Measurements from ENCODE around the gene MAP3K6. TPM values are rescaled to one million over a fixed set of nuclear protein-coding genes. Genes with fewer than 3 reads are reported as not detected.
"Not testable (repeated sequence)": the region's sequence is repeated elsewhere in the genome, so short reads cannot be mapped to it uniquely, and the experiment has no call there.

Gene MAP3K6
- total RNA-seq, 1 donor from 2014 or later = 48.2 TPM

- Mint-ChIP-seq H3K36me3 (ENCODE audit: unreplicated experiment) (no peaks in the 10 kb centered on the region), H3K4me3 (ENCODE audit: unreplicated experiment) (no peak overlapping the region), H3K27me3 (ENCODE audit: unreplicated experiment) (peaks cover 15% of the 10 kb centered on the region), H3K9me3 (ENCODE audit: unreplicated experiment) (no peaks in the 10 kb centered on the region), H3K4me1 (ENCODE audit: unreplicated experiment) (peaks cover 13% of the 10 kb centered on the region), H3K27ac (ENCODE audit: unreplicated experiment) (no peak overlapping the region)
- peak; percentile 82 for TF ChIP-seq CTCF (IDR thresholded peaks at IDR 0.05)
- no peak for DNase-seq (ENCODE audit: extremely low spot score, unreplicated experiment)
These were observed 21.7 kb upstream of the MAP3K6 start for GRCh38 chr1:27388337-27389005.

GRCh38 chr1:27384797-27385196, 18.0 kb upstream of the MAP3K6 start:
- not testable (repeated sequence) for DNase-seq (ENCODE audit: extremely low spot score, unreplicated experiment); H3K4me3 Mint-ChIP-seq (ENCODE audit: unreplicated experiment); H3K36me3 Mint-ChIP-seq (ENCODE audit: unreplicated experiment); H3K9me3 Mint-ChIP-seq (ENCODE audit: unreplicated experiment); H3K27me3 Mint-ChIP-seq (ENCODE audit: unreplicated experiment); H3K27ac Mint-ChIP-seq (ENCODE audit: unreplicated experiment)
- H3K4me1 Mint-ChIP-seq (ENCODE audit: unreplicated experiment) = peaks cover 18% of the 10 kb centered on the region

GRCh38 chr1:27383661-27384060, 16.9 kb upstream of the MAP3K6 start:
- TF ChIP-seq CTCF (IDR thresholded peaks at IDR 0.05) = no peak
- Mint-ChIP-seq H3K27me3 (ENCODE audit: unreplicated experiment) (peaks cover 7% of the 10 kb centered on the region), H3K9me3 (ENCODE audit: unreplicated experiment) (no peaks in the 10 kb centered on the region), H3K36me3 (ENCODE audit: unreplicated experiment) (no peaks in the 10 kb centered on the region), H3K4me1 (ENCODE audit: unreplicated experiment) (peaks cover 22% of the 10 kb centered on the region), H3K4me3 (ENCODE audit: unreplicated experiment) (no peak overlapping the region), H3K27ac (ENCODE audit: unreplicated experiment) (no peak overlapping the region)
- DNase-seq (ENCODE audit: extremely low spot score, unreplicated experiment) = no peak

GRCh38 chr1:27383039-27383605, 16.4 kb upstream of the MAP3K6 start, which contains the start of gene CD164L2:
CD164L2 (minus strand) TSS chr1:27383333; CDS start chr1:27383239, 94 bp downstream.
- H3K9me3 Mint-ChIP-seq (ENCODE audit: unreplicated experiment) = no peaks in the 10 kb centered on the region
- H3K27ac Mint-ChIP-seq (ENCODE audit: unreplicated experiment) = no peak within 1 kb of the TSS
- peaks cover 22% of the 10 kb centered on the region for H3K4me1 Mint-ChIP-seq (ENCODE audit: unreplicated experiment)
- peaks cover 4% of the 10 kb centered on the region for H3K27me3 Mint-ChIP-seq (ENCODE audit: unreplicated experiment)
- TF ChIP-seq CTCF (IDR thresholded peaks at IDR 0.05) = no peak
- no peak within 1 kb of the TSS for H3K4me3 Mint-ChIP-seq (ENCODE audit: unreplicated experiment)
- H3K36me3 Mint-ChIP-seq (ENCODE audit: unreplicated experiment) = no peaks in the 10 kb centered on the region
- no peak for DNase-seq (ENCODE audit: extremely low spot score, unreplicated experiment)

- no peak overlapping the region for H3K27ac Mint-ChIP-seq (ENCODE audit: unreplicated experiment)
- DNase-seq (ENCODE audit: extremely low spot score, unreplicated experiment) = no peak
- no peak overlapping the region for H3K4me3 Mint-ChIP-seq (ENCODE audit: unreplicated experiment)
- TF ChIP-seq CTCF (IDR thresholded peaks at IDR 0.05) = no peak
- H3K9me3 Mint-ChIP-seq (ENCODE audit: unreplicated experiment) = no peaks in the 10 kb centered on the region
- peaks cover 22% of the 10 kb centered on the region for H3K4me1 Mint-ChIP-seq (ENCODE audit: unreplicated experiment)
- H3K36me3 Mint-ChIP-seq (ENCODE audit: unreplicated experiment) = no peaks in the 10 kb centered on the region
- H3K27me3 Mint-ChIP-seq (ENCODE audit: unreplicated experiment) = peaks cover 4% of the 10 kb centered on the region
These were observed 15.4 kb upstream of the MAP3K6 start for GRCh38 chr1:27381969-27382762.
